ENCODE measurements around the gene KRTAP5-8. TPM values are rescaled to one million over a fixed set of nuclear protein-coding genes. Genes with fewer than 3 reads are reported as not detected.

The KRTAP5-8 gene
- total RNA-seq, 1 donor from 2014 or later: not detected

- Histone ChIP-seq H3K27ac (no peak overlapping the region), H3K36me3 (peaks cover 0 to 81% of the 10 kb centered on the region in 2 donors), H3K27me3 (no peaks in the 10 kb centered on the region), H3K9me3 (no peaks in the 10 kb centered on the region), H3K4me3 (no peak overlapping the region), H3K4me1 (no peaks in the 10 kb centered on the region)
- intact Hi-C loops (cut with DNase I): no loop called here
- TF ChIP-seq POLR2AphosphoS5 (IDR thresholded peaks at IDR 0.05; ENCODE audit: insufficient read depth in 1 of 2, low read depth in 1 of 2): no peak
- TF ChIP-seq POLR2A (IDR thresholded peaks at IDR 0.05): no peak
- TF ChIP-seq, protein P1, sequence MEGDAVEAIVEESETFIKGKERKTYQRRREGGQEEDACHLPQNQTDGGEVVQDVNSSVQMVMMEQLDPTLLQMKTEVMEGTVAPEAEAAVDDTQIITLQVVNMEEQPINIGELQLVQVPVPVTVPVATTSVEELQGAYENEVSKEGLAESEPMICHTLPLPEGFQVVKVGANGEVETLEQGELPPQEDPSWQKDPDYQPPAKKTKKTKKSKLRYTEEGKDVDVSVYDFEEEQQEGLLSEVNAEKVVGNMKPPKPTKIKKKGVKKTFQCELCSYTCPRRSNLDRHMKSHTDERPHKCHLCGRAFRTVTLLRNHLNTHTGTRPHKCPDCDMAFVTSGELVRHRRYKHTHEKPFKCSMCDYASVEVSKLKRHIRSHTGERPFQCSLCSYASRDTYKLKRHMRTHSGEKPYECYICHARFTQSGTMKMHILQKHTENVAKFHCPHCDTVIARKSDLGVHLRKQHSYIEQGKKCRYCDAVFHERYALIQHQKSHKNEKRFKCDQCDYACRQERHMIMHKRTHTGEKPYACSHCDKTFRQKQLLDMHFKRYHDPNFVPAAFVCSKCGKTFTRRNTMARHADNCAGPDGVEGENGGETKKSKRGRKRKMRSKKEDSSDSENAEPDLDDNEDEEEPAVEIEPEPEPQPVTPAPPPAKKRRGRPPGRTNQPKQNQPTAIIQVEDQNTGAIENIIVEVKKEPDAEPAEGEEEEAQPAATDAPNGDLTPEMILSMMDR (IDR thresholded peaks at IDR 0.05): no peak
- no peak for DNase-seq (ENCODE audit: extremely low spot score in 2 of 2)
These were observed 41.4 kb upstream of the KRTAP5-8 start for GRCh38 chr11:71496421-71496820.

GRCh38 chr11:71498091-71498490 is 39.7 kb upstream of the KRTAP5-8 start:
- no peaks in the 10 kb centered on the region for H3K9me3 ChIP-seq
- no peak overlapping the region for H3K4me3 ChIP-seq
- H3K36me3 ChIP-seq: peaks cover 0 to 71% of the 10 kb centered on the region in 2 donors
- DNase-seq (ENCODE audit: extremely low spot score in 2 of 2): no peak
- H3K27ac ChIP-seq: no peak overlapping the region
- no peak for TF ChIP-seq POLR2AphosphoS5 (IDR thresholded peaks at IDR 0.05; ENCODE audit: insufficient read depth in 1 of 2, low read depth in 1 of 2)
- TF ChIP-seq, protein P1 (IDR thresholded peaks at IDR 0.05): no peak
- no peak for TF ChIP-seq POLR2A (IDR thresholded peaks at IDR 0.05)
- no peaks in the 10 kb centered on the region for H3K27me3 ChIP-seq
- H3K4me1 ChIP-seq: no peaks in the 10 kb centered on the region
- intact Hi-C loops (cut with DNase I): no loop called here

- Histone ChIP-seq H3K27me3 (no peaks in the 10 kb centered on the region), H3K27ac (no peak overlapping the region), H3K4me1 (no peaks in the 10 kb centered on the region), H3K36me3 (peaks cover 0 to 66% of the 10 kb centered on the region in 2 donors), H3K4me3 (no peak overlapping the region), H3K9me3 (no peaks in the 10 kb centered on the region)
- intact Hi-C loops (cut with DNase I): no loop called here
- TF ChIP-seq POLR2A (IDR thresholded peaks at IDR 0.05) (no peak), POLR2AphosphoS5 (IDR thresholded peaks at IDR 0.05; ENCODE audit: insufficient read depth in 1 of 2, low read depth in 1 of 2) (no peak)
- TF ChIP-seq, protein P1 (IDR thresholded peaks at IDR 0.05): no peak
- DNase-seq (ENCODE audit: extremely low spot score in 2 of 2): no peak
These were observed 38.7 kb upstream of the KRTAP5-8 start for GRCh38 chr11:71499125-71499524.

- Histone ChIP-seq H3K9me3 (no peaks in the 10 kb centered on the region), H3K27me3 (no peaks in the 10 kb centered on the region), H3K36me3 (peaks cover 0 to 62% of the 10 kb centered on the region in 2 donors), H3K4me3 (no peak overlapping the region), H3K27ac (no peak overlapping the region), H3K4me1 (no peaks in the 10 kb centered on the region)
- no peak for DNase-seq (ENCODE audit: extremely low spot score in 2 of 2)
- intact Hi-C loops (cut with DNase I): no loop called here
- TF ChIP-seq POLR2AphosphoS5 (IDR thresholded peaks at IDR 0.05; ENCODE audit: insufficient read depth in 1 of 2, low read depth in 1 of 2) (no peak), POLR2A (IDR thresholded peaks at IDR 0.05) (no peak)
- TF ChIP-seq, protein P1 (IDR thresholded peaks at IDR 0.05): no peak
These were observed 38.3 kb upstream of the KRTAP5-8 start for GRCh38 chr11:71499546-71499945.

DNA sequence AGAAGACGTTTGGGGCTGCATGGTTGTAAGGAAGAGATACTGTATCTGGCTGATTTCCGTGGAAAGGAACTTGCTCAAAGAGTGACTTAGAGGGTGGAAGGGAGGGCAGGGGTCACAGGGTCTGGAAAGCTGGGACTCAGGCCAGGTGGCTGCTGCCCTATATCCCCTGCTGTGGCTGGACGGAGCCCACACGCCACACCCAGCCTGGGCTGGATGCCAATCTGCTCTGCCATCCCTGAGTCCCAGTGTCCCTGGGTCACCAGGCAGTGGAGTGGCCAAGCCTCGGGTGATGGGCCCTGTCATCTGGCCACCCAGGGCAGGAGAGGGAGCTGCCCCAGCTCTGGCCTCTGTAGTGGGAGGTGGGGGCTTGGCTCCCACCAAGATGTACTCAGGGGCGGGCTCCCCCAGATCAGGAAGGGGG is 37.2 kb upstream of the KRTAP5-8 start:
- intact Hi-C loops (cut with DNase I): no loop called here
- Histone ChIP-seq H3K27ac (no peak overlapping the region), H3K4me1 (no peaks in the 10 kb centered on the region), H3K27me3 (no peaks in the 10 kb centered on the region), H3K36me3 (peaks cover 0 to 51% of the 10 kb centered on the region in 2 donors), H3K9me3 (no peaks in the 10 kb centered on the region), H3K4me3 (no peak overlapping the region)
- no peak for DNase-seq (ENCODE audit: extremely low spot score in 2 of 2)
- TF ChIP-seq, protein P1 (IDR thresholded peaks at IDR 0.05): no peak
- TF ChIP-seq POLR2A (IDR thresholded peaks at IDR 0.05): no peak
- TF ChIP-seq POLR2AphosphoS5 (IDR thresholded peaks at IDR 0.05; ENCODE audit: insufficient read depth in 1 of 2, low read depth in 1 of 2): no peak
